Common myeloid progenitor, CD34-positive (primary cell): ENCODE measurements around the gene ASS1.

ENCODE experiments used
- CTCF ChIA-PET: fragments of 350-600 bp; sonication (Branson Sonifier 250); formaldehyde crosslinking; loops from one replicate; lab custom pipeline; 2021; ENCODE audit warnings: antibody characterized with exemption; lab: Charles Lee
- POLR2A ChIA-PET: fragments of 350-600 bp; sonication (Branson Sonifier 250); formaldehyde crosslinking; loops from one replicate; lab custom pipeline; 2021; ENCODE audit warnings: antibody characterized with exemption; lab: Charles Lee
- DNase-seq, 3 donors: peaks; one replicate each; pipeline versions ENCODE4 v3.0.0 to v3.0.0-alpha.2; 2013
- H3K27ac ChIP-seq, 2 experiments: 1 replicate in 1 of 2; 2 replicates in 1 of 2; pipeline ENCODE4 v1.7.0; 2013; ENCODE audit warnings: inconsistent platforms in 2 of 2, low read length in 2 of 2, mild to moderate bottlenecking in 2 of 2, low read depth in 1 of 2, moderate library complexity in 1 of 2; ENCODE audit not compliant: severe bottlenecking in 2 of 2, insufficient read depth in 1 of 2, poor library complexity in 1 of 2
- H3K27me3 ChIP-seq, 5 experiments: replicated peaks in 2 of 5; 1 replicate in 3 of 5; 2 replicates in 2 of 5; pipeline versions ENCODE4 v1.6.1 to v1.7.0; 2013; ENCODE audit warnings: low read length in 4 of 5, mild to moderate bottlenecking in 2 of 5, moderate library complexity in 2 of 5, inconsistent platforms in 1 of 5; ENCODE audit not compliant: insufficient read depth in 5 of 5, control insufficient read depth in 4 of 5
- H3K36me3 ChIP-seq, 4 experiments: 1 replicate in 2 of 4; 2 replicates in 2 of 4; pipeline versions ENCODE4 v1.6.1 to v1.7.0; 2013; ENCODE audit warnings: low read length in 3 of 4, control low read depth in 1 of 4, mild to moderate bottlenecking in 1 of 4; ENCODE audit not compliant: control insufficient read depth in 4 of 4, insufficient read depth in 4 of 4
- H3K4me1 ChIP-seq, 4 experiments: 1 replicate in 3 of 4; 2 replicates in 1 of 4; pipeline versions ENCODE4 v1.6.1 to v1.7.1; 2013; ENCODE audit warnings: low read length in 3 of 4, mild to moderate bottlenecking in 3 of 4, control low read depth in 1 of 4, inconsistent platforms in 1 of 4, moderate library complexity in 1 of 4; ENCODE audit not compliant: control insufficient read depth in 4 of 4, insufficient read depth in 4 of 4; ENCODE audit errors: control extremely low read depth in 1 of 4
- H3K4me3 ChIP-seq, 7 experiments: 1 replicate in 4 of 7; 2 replicates in 3 of 7; pipeline versions ENCODE4 v1.5.1 to v1.7.0; 2013; ENCODE audit warnings: mild to moderate bottlenecking in 7 of 7, low read length in 6 of 7, moderate library complexity in 6 of 7, inconsistent platforms in 2 of 7, low read depth in 2 of 7, control low read depth in 1 of 7; ENCODE audit not compliant: insufficient read depth in 4 of 7, control insufficient read depth in 1 of 7; ENCODE audit errors: extremely low read depth in 1 of 7
- H3K9me3 ChIP-seq, 5 experiments: 1 replicate in 4 of 5; 2 replicates in 1 of 5; pipeline versions ENCODE4 v1.6.1 to v1.7.1; 2013; ENCODE audit warnings: low read length in 4 of 5, mild to moderate bottlenecking in 2 of 5, inconsistent platforms in 1 of 5, low read depth in 1 of 5, moderate library complexity in 1 of 5; ENCODE audit not compliant: control insufficient read depth in 4 of 5, insufficient read depth in 2 of 5; ENCODE audit errors: control extremely low read depth in 1 of 5
- WGBS: methylation state at CpG from one replicate; pipeline ENCODE4 v1.1.5; 2013; ENCODE audit not compliant: insufficient coverage; 5-methylcytosine and 5-hydroxymethylcytosine counted together

Gene ASS1

GRCh38 chr9:130459151-130459550, 14.4 kb downstream of the ASS1 start:
- no peak for DNase-seq
- WGBS = 77% methylated on average over 8 of the region's 8 CpGs
- POLR2A ChIA-PET = no interaction called here
- H3K4me3 ChIP-seq = no peak overlapping the region
- H3K27me3 ChIP-seq = peaks cover 0 to 66% (median 8%) of the 10 kb centered on the region in 5 experiments
- CTCF ChIA-PET = interaction anchor here (0.8 to 13.4 kb wide), 6 partner anchors 9 to 411 kb away, joined by 3 to 171 read pairs (median 4); partner anchors contain the start of gene EXOSC2
- no peaks in the 10 kb centered on the region for H3K36me3 ChIP-seq
- no peaks in the 10 kb centered on the region for H3K9me3 ChIP-seq
- no peak overlapping the region for H3K27ac ChIP-seq
- no peaks in the 10 kb centered on the region for H3K4me1 ChIP-seq

GRCh38 chr9:130459941-130460669, 15.3 kb downstream of the ASS1 start:
- 81% methylated on average over 11 of the region's 11 CpGs for WGBS

DNA sequence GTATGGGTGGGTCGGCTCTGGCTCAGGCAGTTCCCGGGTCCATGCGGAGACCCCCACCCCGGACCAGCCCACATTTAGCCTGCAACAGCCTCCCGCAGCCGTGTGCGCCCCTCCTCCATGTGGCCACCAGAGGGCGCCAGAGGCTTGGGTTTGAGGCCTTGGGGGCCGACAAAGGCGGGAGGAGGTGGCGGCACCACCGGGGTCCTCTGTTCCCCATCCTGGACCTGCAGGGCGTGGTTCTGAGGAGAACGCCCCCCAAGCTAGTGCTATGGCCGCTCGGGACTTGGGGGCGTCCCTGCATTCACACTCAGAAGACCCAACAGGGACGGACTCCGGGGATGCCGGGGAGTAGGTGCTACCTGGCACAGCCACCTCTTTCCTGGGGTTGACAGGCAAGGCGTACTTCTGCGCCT, 16.5 kb downstream of the ASS1 start:
- H3K4me3 ChIP-seq = no peak overlapping the region
- no peaks in the 10 kb centered on the region for H3K4me1 ChIP-seq
- CTCF ChIA-PET = interaction anchor here (0.7 to 13.4 kb wide), 9 partner anchors 10 to 228 kb away, joined by 3 to 171 read pairs (median 4); no protein-coding TSS in a partner anchor
- no peak overlapping the region for H3K27ac ChIP-seq
- WGBS = 11% methylated on average over 16 of the region's 22 CpGs
- peak; percentile 50 to 73 (median 71) for DNase-seq
- H3K27me3 ChIP-seq = peaks cover 0 to 81% (median 9%) of the 10 kb centered on the region in 5 experiments
- POLR2A ChIA-PET = no interaction called here
- H3K9me3 ChIP-seq = no peaks in the 10 kb centered on the region
- H3K36me3 ChIP-seq = no peaks in the 10 kb centered on the region

More at GRCh38 chr9:130459941-130460669, 15.3 kb downstream of the ASS1 start:
- Histone ChIP-seq H3K4me1 (no peaks in the 10 kb centered on the region), H3K4me3 (no peak overlapping the region), H3K36me3 (no peaks in the 10 kb centered on the region), H3K27me3 (peaks cover 0 to 73% (median 8%) of the 10 kb centered on the region in 5 experiments), H3K27ac (no peak overlapping the region), H3K9me3 (no peaks in the 10 kb centered on the region)
- no peak for DNase-seq
- POLR2A ChIA-PET = no interaction called here
- CTCF ChIA-PET = interaction anchor here (0.6 to 13.4 kb wide), 13 partner anchors 8 to 410 kb away, joined by 3 to 171 read pairs (median 4); partner anchors contain the start of gene EXOSC2

DNA sequence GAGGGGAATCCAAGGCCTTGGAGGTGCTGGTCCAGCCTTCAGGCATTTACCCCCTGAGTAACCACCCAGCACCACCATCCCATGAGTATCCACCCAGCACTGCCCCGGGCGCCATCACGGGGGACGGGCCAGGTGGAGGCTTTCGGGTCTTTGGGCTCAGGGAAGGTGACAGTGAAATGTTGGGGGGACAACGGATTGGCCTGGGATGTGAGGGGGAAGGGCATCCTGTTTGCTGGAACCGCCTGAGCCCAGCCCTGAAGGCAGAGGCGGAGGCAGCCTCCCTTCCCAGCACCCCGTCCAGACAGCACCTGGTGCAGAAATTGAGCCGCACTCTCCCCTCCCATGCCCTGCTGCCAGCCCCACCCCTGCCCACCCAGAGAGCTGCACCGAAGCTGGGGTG, 17.0 kb downstream of the ASS1 start:
- Histone ChIP-seq H3K27me3 (peaks cover 0 to 86% (median 14%) of the 10 kb centered on the region in 5 experiments), H3K9me3 (no peaks in the 10 kb centered on the region), H3K4me1 (no peaks in the 10 kb centered on the region), H3K4me3 (no peak overlapping the region), H3K36me3 (no peaks in the 10 kb centered on the region), H3K27ac (no peak overlapping the region)
- ChIA-PET POLR2A (no interaction called here), CTCF (interaction anchor here (1.3 to 13.4 kb wide), 4 partner anchors 9 to 221 kb away, joined by 3 to 171 read pairs (median 6); no protein-coding TSS in a partner anchor)
- WGBS = 92% methylated on average over 6 of the region's 11 CpGs
- no peak for DNase-seq

GRCh38 chr9:130462685-130463540, 18.2 kb downstream of the ASS1 start:
- Histone ChIP-seq H3K27me3 (peaks cover 5 to 92% (median 25%) of the 10 kb centered on the region in 5 experiments), H3K4me3 (no peak overlapping the region), H3K4me1 (no peaks in the 10 kb centered on the region), H3K9me3 (no peaks in the 10 kb centered on the region), H3K27ac (no peak overlapping the region), H3K36me3 (no peaks in the 10 kb centered on the region)
- DNase-seq = no peak
- WGBS = 84% methylated on average over 18 of the region's 27 CpGs
- ChIA-PET CTCF (interaction anchor here (1.1 to 13.4 kb wide), 4 partner anchors 11 to 230 kb away, joined by 3 to 171 read pairs (median 4); partner anchors contain the start of gene EXOSC2), POLR2A (no interaction called here)

GRCh38 chr9:130463763-130464745, 19.3 kb downstream of the ASS1 start:
- Histone ChIP-seq H3K27ac (no peak overlapping the region), H3K36me3 (no peaks in the 10 kb centered on the region), H3K9me3 (no peaks in the 10 kb centered on the region), H3K4me1 (no peaks in the 10 kb centered on the region), H3K27me3 (peaks cover 5 to 92% (median 28%) of the 10 kb centered on the region in 5 experiments), H3K4me3 (no peak overlapping the region)
- ChIA-PET CTCF (interaction anchor here (0.9 to 13.4 kb wide), 3 partner anchors 105 to 237 kb away, joined by 3 to 171 read pairs (median 3); no protein-coding TSS in a partner anchor), POLR2A (no interaction called here)
- WGBS = 81% methylated on average over 21 of the region's 22 CpGs
- no peak for DNase-seq
